ENCODE results near the gene HMGCL.

HMGCL gene

GRCh38 chr1:23825076-23825761 lies at the start of gene HMGCL:
Gene HMGCL, minus strand, starts transcription at chr1:23825429. Its CDS starts 14 bp downstream, at chr1:23825415.
- TF ChIP-seq CTCF (IDR thresholded peaks at IDR 0.05; ENCODE audit: low read depth, low read length) = no peak

GRCh38 chr1:23872421-23872820 lies 47.2 kb upstream of the HMGCL start:
- no peak for TF ChIP-seq CTCF (IDR thresholded peaks at IDR 0.05; ENCODE audit: low read depth, low read length)

More at GRCh38 chr1:23825076-23825761, at the start of gene HMGCL:
- H3K4me3 ChIP-seq (ENCODE audit: low read depth, low read length) = peak within 1 kb of the TSS; percentile 97

GRCh38 chr1:23869051-23869450 lies 43.8 kb upstream of the HMGCL start:
- TF ChIP-seq CTCF (IDR thresholded peaks at IDR 0.05; ENCODE audit: low read depth, low read length) = no peak
- no peak overlapping the region for H3K4me3 ChIP-seq (ENCODE audit: low read depth, low read length)

More at GRCh38 chr1:23872421-23872820, 47.2 kb upstream of the HMGCL start:
- no peak overlapping the region for H3K4me3 ChIP-seq (ENCODE audit: low read depth, low read length)

- H3K4me3 ChIP-seq (ENCODE audit: low read depth, low read length) = peak overlapping the region; percentile 61
These were observed 43.4 kb upstream of the HMGCL start for GRCh38 chr1:23868557-23869016.

GRCh38 chr1:23867895-23868556 lies 42.8 kb upstream of the HMGCL start, which contains the start of gene FUCA1:
Gene FUCA1, minus strand, starts transcription at chr1:23868290. Its CDS starts 4 bp downstream, at chr1:23868286.
- peak within 1 kb of the TSS; percentile 61 for H3K4me3 ChIP-seq (ENCODE audit: low read depth, low read length)
- peak; percentile 92 for TF ChIP-seq CTCF (IDR thresholded peaks at IDR 0.05; ENCODE audit: low read depth, low read length)

More at GRCh38 chr1:23868557-23869016, 43.4 kb upstream of the HMGCL start:
- no peak for TF ChIP-seq CTCF (IDR thresholded peaks at IDR 0.05; ENCODE audit: low read depth, low read length)

GRCh38 chr1:23867542-23867894 lies 42.3 kb upstream of the HMGCL start:
- peak overlapping the region; percentile 61 for H3K4me3 ChIP-seq (ENCODE audit: low read depth, low read length)
- no peak for TF ChIP-seq CTCF (IDR thresholded peaks at IDR 0.05; ENCODE audit: low read depth, low read length)

GRCh38 chr1:23865543-23865930 lies 40.3 kb upstream of the HMGCL start:
- TF ChIP-seq CTCF (IDR thresholded peaks at IDR 0.05; ENCODE audit: low read depth, low read length) = no peak
- H3K4me3 ChIP-seq (ENCODE audit: low read depth, low read length) = no peak overlapping the region
